ENCODE measurements around the gene COL4A2. TPM values are rescaled to one million over a fixed set of nuclear protein-coding genes. Genes with fewer than 3 reads are reported as not detected.

The COL4A2 gene
- polyA plus RNA-seq, 4 donors = 384 to 475 (median 465) TPM

DNA sequence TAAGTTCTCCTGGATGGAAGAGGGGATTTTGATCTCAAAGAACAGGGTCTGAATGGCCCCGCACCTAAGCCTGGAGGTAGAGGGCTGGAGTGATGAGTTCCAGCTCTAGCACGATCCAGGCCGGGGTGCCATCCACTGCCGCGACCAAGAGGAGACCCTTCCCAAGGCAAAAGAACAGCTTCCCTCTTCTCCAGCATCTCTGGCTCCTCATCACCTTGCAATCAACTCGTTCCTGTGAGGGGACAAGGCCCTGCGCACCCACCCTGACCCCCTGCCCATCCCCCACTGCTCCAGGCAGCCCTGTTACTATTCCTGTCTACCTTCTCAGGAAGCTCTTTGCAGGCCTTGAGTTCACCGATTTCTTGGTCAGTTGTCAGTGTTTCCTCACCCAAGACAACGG, 17.9 kb upstream of the COL4A2 start:
- DNase-seq (ENCODE audit: low read depth in 4 of 4, low spot score in 3 of 4) = no peak

DNA sequence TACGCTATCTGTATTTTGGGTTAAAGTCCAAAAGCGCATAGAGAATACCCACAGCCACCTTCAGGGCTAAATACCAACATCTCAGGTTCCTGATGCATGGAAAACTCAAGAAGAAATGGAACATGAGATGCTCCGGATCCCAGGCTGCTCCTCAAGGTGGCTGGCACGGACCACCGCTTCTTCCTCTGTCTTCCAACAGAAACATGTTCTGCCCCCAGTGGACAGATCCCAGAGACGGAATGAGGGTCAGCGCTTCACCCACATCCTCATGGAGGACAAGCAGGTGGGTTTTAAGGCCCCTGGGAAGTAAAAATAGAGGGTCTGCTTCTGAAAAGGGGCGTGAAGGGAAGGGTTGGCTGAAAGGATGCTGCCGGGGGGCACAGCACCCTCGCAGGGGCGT, 17.4 kb upstream of the COL4A2 start:
- no peak for DNase-seq (ENCODE audit: low read depth in 4 of 4, low spot score in 3 of 4)

DNA sequence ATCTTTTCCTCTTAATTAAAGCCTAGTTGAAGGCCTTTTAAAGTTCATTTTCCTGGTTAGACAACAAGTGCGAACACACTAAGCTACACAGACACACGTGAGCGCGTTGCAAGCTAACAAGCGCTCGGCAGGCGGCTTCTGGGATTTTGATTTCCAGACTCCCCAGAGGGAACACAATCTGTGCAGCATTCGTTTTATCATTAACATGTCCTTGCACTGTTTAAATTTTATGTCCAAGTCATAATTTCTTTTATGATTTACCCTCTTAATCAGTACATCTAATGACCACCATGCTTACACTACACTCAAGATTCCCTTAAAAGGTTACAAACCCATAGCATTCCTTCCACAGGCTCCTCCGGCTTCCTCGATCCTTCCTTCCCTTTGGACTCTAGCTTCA, 16.9 kb upstream of the COL4A2 start:
- no peak for DNase-seq (ENCODE audit: low read depth in 4 of 4, low spot score in 3 of 4)

DNA sequence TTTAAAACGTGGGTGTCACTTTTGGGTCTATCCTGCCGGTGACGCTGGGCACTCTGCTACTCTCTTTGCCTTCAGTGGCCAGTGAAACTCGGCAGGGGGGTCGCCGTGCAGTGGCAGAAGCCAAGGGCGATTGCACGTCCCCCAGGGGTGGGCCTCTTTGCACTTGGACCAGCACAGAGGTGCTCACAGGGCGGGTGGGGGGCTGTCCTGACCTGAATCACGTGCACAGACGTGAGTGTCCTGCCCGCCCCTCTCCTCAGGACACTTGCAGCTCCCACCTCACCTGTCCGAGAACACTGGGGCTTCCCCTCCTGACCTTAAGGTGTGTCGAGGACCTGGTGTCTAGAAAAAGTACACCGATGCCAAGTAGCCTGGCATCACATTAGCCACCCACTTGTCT, 16.3 kb upstream of the COL4A2 start:
- DNase-seq (ENCODE audit: low read depth in 4 of 4, low spot score in 3 of 4) = no peak

DNA sequence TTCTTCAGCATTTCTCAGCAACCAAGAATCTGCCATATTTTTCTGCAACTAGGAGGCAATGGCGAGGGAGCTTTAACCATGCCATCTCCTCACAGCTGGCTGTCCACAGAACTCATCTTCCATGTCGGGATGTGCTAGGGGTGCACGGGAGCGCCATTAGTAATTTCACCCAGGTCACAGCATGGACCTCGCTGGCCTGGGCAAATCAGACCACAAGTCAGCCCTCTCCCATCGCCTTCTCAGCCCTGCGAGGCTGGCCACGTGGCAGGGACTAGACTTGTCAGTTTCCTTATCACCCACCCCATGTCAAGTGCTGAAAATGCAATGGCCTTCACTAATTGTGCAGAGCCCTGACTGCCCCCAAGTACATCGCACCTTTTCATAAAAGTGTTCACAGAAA, 15.8 kb upstream of the COL4A2 start:
- DNase-seq (ENCODE audit: low read depth in 4 of 4, low spot score in 3 of 4) = no peak

DNA sequence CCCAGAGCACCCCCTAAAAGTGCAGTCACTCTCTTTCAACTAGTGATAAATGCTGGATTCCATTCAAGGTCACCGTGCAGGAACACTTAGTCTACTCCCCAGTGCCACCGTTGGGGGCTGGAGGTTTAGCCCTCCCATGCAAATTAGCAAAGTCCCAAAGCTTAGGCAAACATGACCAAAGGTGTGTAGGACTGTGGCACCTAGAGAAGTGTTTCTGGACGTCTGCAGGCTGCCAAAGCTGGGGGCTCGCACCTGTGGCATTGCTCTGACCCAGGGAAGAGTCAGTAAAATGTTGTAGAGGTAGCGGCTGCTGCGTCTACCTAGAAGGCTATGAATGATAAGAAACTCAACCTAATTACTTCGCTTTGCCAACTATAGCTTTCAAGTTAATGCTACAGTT, 14.0 kb upstream of the COL4A2 start:
- no peak for DNase-seq (ENCODE audit: low read depth in 4 of 4, low spot score in 3 of 4)

DNA sequence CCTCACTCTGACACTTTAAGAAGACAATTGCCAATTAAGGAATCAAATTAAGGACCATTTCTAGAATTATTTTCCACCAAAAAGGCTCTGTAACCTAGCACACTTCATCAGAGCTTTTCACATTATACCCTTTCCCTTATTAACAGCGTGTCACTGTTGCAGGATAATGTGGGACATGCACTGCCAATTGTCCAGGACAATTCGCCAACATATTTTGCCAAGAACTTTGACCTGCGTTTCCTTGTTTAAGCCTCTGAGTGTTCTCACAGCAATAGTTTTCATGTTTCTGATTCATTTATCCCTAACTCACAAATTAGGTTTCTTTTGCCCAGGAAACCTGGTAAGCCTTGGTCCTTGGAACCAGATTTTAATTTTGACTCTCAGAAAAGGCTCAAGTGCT, 13.4 kb upstream of the COL4A2 start:
- no peak for DNase-seq (ENCODE audit: low read depth in 4 of 4, low spot score in 3 of 4)

DNA sequence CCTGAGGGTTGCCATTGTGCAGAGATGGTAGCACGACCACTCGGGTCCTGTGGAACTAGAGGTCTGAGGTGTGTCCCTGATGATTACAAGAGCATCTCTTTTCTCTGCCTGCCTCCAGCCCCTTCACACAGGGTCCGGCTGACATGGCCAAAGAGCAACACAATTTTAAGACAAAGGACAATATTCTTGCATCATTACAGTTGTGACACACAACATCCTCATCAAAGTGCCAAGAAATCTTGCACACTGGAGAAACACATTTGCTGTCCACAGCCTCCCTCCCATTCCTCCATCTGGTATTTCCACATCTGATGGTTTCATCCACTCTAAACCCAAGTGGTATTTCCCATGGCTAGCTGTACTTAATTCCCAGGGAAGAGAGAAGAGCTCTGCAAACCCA, 12.9 kb upstream of the COL4A2 start:
- no peak for DNase-seq (ENCODE audit: low read depth in 4 of 4, low spot score in 3 of 4)

DNA sequence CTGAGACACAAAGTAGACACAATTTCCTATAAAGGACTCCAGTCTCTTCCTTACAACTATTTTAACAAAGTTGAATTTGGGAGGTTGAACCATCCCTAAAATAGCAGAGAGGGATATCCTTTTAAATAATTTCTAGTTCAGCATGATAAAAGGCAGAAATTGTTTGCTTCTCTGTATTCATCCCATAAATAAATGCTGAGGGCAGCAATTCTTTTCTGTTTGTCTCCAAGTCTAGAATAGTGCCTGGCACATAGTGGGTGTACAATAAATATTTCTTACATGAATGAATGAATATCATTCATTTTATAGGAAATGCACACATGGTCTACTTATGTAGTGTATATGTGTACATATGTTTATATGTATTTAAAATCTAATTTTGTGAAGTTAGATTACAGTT, 12.5 kb upstream of the COL4A2 start:
- no peak for DNase-seq (ENCODE audit: low read depth in 4 of 4, low spot score in 3 of 4)

DNA sequence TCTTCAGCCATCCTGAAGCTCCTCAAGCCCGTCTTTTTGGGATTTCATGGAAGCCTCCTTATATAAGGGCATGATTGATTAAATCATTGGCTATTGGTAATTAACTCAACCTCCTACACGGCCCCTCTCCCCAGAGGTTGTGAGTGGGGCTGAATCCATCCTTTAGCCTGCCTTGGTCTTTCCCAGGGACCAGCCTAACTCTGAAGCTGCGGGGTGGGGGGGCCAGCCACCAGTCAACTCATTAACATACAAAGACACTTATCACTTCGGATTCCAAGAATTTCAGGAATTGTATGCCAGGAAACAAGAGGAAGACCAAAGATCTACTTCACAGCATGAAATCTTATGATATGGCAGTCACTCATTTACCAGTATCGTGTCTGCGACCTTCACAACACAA, 10.1 kb upstream of the COL4A2 start:
- no peak for DNase-seq (ENCODE audit: low read depth in 4 of 4, low spot score in 3 of 4)

DNA sequence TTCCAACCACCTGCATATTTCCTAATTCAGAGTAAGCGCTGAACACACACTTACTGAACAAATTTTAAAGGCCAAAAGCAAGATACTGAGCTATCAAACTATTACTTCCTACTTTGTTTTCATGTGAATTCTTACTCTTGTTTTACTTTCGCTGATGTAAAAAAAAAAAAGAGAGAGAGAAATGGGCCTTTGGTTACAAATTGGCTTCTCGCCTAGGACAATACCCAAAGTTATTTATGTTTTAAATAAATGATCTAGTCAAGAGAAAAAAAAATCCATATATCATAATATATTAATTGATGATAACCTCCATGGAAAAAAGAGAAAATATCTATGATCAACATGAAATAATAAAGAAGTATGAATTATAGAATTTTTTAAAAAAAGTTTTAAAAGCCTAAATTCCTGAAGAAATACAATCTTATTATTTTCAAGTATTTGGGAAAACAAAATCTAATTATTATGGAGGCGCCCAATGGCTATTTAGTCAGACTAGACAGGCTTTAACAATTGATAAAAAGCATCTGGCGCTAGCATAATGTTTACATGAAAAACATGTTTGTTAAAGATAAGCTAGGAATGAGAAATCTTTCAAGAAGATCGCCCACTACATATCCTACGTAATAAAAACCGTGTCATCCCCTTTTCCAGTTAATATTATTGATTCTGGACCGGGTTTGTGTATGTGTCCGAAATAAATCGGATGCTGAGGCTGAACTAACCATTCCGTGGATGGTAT, 9.1 kb upstream of the COL4A2 start:
- DNase-seq (ENCODE audit: low read depth in 4 of 4, low spot score in 3 of 4) = no peak

DNA sequence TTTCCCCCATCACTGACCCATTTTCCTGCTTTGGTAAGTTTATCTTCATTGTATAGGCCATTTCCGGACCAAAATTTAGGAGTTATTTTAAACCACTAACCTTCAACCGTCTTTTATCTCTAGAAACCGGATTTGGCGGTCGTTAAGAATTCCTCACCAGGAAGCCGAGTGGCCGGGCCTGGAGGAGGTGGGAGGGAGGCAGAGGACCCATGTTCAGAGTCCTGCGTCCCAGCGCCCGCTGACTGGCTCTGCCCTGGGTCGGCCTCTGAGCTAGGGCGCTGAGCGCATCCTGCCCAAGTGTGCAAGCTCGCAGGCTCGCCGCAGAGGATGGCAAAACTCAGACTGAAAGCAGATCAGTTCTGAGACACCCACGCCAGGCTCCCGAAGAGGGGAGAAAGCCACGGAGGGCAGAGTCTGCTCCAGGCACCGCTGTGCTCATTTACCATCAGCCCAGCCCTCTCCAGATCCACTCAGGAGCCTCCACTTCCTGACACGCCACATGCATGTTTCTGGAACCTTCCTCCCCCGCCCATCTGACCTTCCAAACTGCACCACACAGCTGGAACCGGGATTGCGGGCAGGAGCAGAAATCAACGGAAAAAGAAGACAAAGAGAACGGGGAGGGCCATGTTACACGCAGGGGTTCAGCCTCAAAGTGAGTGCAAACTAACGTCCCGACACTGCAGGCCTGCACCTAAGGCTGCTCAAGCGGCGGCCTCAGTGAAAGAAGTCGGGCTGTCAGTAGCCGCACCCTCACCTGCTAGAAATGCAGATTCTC, 8.4 kb upstream of the COL4A2 start:
- DNase-seq (ENCODE audit: low read depth in 4 of 4, low spot score in 3 of 4) = no peak

DNA sequence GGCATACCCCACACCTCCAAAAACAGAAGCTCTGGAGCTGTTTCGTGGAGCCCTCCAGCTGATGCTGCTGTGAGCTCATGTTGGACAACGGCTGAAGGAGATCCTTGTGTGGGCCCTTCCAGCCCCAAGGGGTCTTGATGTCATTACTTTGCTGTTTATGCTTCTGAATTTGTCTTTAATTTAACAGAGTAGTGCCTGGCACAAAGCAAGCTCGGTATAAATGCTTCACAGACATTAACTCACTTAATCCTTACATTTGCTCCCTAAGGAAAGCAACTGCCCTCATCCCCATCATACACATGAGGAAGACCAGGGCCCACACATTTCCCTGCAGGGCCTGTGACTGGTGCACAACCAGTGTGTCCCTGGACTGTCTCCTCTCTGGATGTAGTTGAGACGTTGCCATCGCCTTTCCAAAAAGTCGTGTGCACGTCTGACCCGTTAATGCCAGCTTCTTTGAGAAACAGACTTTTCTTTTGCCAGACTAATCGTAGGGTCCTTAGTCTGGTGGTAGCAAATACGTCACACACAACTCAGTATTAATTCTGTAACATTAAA, 7.7 kb upstream of the COL4A2 start:
- no peak for DNase-seq (ENCODE audit: low read depth in 4 of 4, low spot score in 3 of 4)

DNA sequence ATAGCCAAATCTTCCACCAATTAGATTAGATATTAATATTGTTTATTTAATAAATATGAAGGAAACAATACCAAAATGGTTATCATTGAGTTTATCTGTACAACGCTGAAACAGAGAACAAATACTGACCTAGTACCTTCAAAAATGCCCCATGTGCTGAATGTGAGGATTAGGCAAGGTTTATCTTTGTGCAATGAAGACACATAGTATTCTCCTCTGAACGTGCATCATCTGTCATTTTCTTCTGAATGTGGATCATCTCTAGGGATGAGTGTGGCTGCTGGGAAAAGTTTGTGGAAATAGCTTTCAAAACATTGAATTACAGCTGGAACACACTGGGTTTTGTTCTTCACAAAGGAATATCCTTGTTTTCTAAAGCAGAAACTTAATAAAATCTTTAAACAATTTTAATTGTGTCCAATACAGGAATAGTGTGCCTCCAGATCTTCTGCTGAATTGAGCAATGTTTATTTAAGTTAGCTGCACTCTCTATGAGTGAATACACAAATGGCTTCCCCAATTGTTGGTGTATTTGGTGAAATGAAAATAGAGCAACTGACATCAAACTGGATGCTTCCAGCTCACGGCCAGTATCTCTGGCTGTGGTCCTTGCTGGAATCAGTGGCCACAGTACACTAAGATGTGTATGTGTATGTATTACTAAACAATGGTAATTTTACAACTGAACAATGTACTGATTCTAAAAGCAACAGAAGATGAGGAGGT, 6.8 kb upstream of the COL4A2 start:
- DNase-seq (ENCODE audit: low read depth in 4 of 4, low spot score in 3 of 4) = no peak

DNA sequence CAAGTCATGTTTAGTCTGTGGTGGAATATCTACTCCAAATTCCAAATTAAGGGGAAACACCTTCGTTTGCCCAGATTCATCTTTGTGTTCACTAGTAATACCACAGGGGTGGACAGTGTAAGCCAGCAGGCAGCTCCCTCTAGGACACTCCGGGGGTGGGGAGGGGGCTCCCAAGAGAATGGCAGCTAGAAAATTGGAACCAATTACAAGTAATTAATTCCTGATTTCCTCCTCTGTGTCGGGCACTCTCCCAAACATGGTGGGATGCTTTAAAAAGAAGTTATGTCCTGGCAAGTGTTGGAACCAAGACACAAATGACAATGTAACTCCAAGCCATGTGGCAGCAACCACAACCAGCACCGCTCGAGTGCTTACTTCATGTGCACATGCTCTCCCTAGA, 6.0 kb upstream of the COL4A2 start:
- DNase-seq (ENCODE audit: low read depth in 4 of 4, low spot score in 3 of 4) = no peak

DNA sequence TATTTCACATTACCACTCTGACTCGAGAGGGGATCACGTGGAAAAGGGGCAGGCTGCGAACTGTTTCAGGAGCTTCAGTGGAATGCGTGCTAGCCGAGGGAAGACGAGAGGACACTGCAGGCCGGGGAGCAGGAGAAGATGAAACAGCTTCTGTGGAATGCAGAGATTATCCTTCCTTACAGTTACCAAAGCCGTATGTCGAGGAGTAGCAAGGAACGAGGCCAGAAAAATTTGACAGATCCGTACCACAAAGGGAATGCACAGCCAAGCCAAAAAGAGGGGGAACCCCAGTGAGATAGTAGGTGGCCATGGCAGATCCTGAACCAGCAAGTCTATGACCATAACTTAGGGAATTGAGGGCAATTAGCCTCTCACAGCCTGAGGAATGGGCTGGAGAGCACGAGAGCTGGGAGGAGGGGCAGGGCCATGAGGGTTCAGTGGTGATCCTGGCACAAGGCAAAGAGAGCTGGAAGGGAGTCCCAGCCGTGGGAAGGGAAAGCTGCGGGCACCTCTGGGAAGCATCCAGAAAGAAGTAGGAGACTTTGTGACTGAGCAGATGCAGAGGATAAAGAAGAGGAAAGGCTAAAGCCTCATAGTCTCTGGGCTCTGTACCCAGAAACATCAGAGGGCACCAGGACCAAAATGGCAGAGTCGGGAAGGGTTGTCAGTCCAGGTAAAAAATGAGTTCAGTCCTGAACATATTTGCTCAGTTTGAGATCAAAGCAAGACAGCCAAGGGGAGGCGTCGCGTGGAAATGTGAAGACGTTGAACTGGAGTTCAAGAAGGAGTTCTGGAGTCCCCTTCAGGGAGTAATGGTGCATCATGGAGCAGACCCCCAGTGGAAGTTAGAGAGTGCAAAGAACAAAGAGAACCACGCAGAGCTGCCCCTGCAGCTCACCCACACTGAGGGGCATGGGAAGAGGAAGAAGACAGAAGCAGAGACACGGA, 5.2 kb upstream of the COL4A2 start:
- DNase-seq (ENCODE audit: low read depth in 4 of 4, low spot score in 3 of 4) = no peak

DNA sequence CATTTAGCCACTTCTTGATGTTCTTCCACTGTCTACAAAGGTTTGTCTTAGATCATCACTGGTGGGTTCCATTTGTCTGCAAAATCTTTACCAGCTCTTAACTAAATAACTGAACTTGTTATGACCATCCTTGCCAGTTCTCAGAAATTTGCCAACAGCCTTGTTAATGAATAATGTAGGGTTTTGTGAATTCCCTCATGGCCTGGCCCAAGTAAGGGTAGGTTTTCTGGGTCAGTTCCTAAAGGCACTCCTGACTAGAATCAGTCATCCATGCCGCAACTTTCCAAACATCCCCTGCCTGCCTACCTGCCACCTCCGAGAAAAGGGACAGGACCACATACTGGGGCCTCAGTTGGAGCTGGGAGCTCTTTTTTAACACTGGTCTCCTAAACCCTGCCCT, 4.1 kb upstream of the COL4A2 start:
- DNase-seq (ENCODE audit: low read depth in 4 of 4, low spot score in 3 of 4) = no peak

DNA sequence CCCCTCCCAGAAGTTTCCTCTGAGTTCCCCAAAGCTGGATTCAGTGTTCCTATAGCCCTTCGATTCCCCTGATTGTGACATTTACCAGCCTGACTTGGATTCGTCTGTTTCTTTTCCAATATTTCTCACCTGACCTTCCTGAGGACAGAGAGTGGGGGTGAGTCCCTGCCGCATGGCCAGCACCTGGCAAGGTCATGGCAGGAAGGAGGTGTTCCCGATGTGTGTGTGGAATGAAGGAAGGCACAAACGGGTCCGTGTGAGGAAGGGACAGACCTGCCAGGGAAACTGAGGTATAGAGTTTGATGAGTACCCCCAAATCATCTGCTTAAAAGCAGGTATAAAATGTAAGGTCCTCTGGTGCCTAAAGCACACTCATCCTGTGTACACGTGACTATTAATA, 3.4 kb upstream of the COL4A2 start:
- DNase-seq (ENCODE audit: low read depth in 4 of 4, low spot score in 3 of 4) = no peak

DNA sequence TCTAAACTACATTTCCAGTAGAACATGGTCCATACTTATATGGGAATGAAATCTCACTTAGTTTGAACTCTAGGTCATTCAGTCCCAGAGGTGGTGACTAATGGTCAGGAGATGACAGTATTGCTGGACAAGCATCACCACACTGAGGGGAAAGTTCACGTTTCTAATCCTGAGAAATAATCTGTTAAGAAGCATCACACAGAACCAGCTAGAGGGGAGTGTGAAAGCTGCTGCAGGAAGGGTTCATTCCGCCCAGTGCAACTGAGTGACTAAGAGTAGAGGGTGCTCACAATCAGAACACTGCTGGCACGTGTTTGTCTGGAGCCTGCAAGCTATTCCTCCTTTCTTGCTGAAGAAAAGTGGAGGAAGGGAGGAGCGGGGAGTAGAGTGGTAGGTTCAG, 2.8 kb upstream of the COL4A2 start:
- no peak for DNase-seq (ENCODE audit: low read depth in 4 of 4, low spot score in 3 of 4)

DNA sequence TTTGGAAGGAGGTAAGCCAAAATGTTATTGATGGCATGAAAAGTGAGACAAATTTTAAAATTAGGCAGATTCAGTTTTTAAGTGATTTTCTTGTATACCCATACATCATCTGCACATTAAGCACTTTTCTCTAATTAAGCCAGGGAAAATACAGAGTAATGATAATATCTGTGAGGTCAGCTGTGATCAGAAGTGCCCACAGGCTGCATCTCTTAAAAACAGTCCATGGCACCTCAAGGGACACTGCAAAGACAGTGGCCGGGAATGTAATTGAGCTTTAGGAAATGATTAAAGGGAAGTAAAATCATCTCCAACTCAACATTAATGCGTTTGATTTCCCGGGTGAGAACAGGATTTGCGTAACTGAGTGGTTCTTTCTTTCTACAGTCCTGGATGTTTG, 2.1 kb upstream of the COL4A2 start:
- DNase-seq (ENCODE audit: low read depth in 4 of 4, low spot score in 3 of 4) = no peak
